Measurements from ENCODE around the gene NHEJ1.

DNA sequence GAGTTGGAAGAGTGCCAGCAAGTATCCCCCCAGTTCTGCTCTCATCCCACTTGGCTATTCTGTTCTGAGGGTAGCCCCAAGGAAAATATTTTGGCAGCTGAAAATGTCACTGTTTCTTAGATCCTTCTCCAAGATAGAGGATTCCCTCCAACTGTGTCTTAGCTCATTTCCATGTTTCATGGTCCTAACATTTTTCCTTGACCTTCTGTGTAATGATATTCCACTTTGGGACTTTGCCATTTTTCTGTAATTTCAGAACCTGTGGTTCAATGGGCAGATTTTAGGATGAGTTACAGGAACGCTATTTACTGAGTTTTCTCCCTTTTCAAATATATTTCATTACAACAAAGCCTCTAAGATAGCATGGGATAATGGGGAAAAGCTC is 34.7 kb downstream of the NHEJ1 start:
- no peak for TF ChIP-seq EZH2 (optimal IDR thresholded peaks at IDR 0.05; ENCODE audit: low read depth, low read length)
- TF ChIP-seq, protein P1, sequence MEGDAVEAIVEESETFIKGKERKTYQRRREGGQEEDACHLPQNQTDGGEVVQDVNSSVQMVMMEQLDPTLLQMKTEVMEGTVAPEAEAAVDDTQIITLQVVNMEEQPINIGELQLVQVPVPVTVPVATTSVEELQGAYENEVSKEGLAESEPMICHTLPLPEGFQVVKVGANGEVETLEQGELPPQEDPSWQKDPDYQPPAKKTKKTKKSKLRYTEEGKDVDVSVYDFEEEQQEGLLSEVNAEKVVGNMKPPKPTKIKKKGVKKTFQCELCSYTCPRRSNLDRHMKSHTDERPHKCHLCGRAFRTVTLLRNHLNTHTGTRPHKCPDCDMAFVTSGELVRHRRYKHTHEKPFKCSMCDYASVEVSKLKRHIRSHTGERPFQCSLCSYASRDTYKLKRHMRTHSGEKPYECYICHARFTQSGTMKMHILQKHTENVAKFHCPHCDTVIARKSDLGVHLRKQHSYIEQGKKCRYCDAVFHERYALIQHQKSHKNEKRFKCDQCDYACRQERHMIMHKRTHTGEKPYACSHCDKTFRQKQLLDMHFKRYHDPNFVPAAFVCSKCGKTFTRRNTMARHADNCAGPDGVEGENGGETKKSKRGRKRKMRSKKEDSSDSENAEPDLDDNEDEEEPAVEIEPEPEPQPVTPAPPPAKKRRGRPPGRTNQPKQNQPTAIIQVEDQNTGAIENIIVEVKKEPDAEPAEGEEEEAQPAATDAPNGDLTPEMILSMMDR (IDR thresholded peaks at IDR 0.05; ENCODE audit: low read length), result no peak
- TF ChIP-seq EZH2phosphoT487 (IDR thresholded peaks at IDR 0.05; ENCODE audit: low read length), result no peak
